Heart left ventricle (tissue), 16 donors: ENCODE data around the gene TNIK. TPM values are rescaled to one million over a fixed set of nuclear protein-coding genes. Genes with fewer than 3 reads are reported as not detected.

Source experiments
- ATAC-seq, 4 donors: fragments of 200-7000 bp; cut with Tn5 transposase; one replicate each; pipeline ENCODE4 v1.9.1; 2020 to 2022; ENCODE audit warnings: moderate library complexity in 4 of 4, mild to moderate bottlenecking in 3 of 4, moderate number of reproducible peaks in 1 of 4
- DNase-seq, 5 donors: peaks; one replicate each; pipeline ENCODE4 v3.0.0-alpha.2; 2020
- H3K27ac ChIP-seq, 12 donors: fragments of 200-600 bp; sonication (generic) in 4 of 12; one replicate each; pipeline versions ENCODE4 v1.5.0 to v1.8.0; 2016 to 2022; ENCODE audit warnings: mild to moderate bottlenecking in 2 of 12
- H3K27me3 ChIP-seq, 9 donors: fragments of 200-600 bp; sonication (generic) in 2 of 9; one replicate each; pipeline versions ENCODE4 v1.5.1 to v1.8.0; 2016 to 2022; ENCODE audit warnings: mild to moderate bottlenecking in 3 of 9
- H3K36me3 ChIP-seq, 9 donors: fragments of 200-600 bp; sonication (generic) in 2 of 9; one replicate each; pipeline versions ENCODE4 v1.5.0 to v1.8.0; 2018 to 2022; ENCODE audit warnings: mild to moderate bottlenecking in 2 of 9
- H3K4me1 ChIP-seq, 12 donors: fragments of 200-600 bp; sonication (generic) in 4 of 12; one replicate each; pipeline versions ENCODE4 v1.5.0 to v1.8.0; 2016 to 2022; ENCODE audit warnings: mild to moderate bottlenecking in 3 of 12
- H3K4me3 ChIP-seq, 12 donors: fragments of 200-600 bp; sonication (generic) in 4 of 12; one replicate each; pipeline versions ENCODE4 v1.5.0 to v1.8.0; 2017 to 2022; ENCODE audit warnings: mild to moderate bottlenecking in 9 of 12, moderate library complexity in 4 of 12
- H3K9me3 ChIP-seq, 12 donors: fragments of 200-600 bp; sonication (generic) in 4 of 12; one replicate each; pipeline versions ENCODE4 v1.5.0 to v1.8.0; 2016 to 2022; ENCODE audit warnings: mild to moderate bottlenecking in 1 of 12
- POLR2A ChIP-seq, 2 donors: fragments of 450-650 bp; IDR thresholded peaks; one replicate each; pipeline ENCODE4 v1.6.1; 2017; ENCODE audit warnings: antibody characterized with exemption in 2 of 2, mild to moderate bottlenecking in 2 of 2, moderate library complexity in 2 of 2
- WGBS, 4 donors: extraction: QIAGEN DNeasy Blood & Tissue Kit in 2 of 4; methylation state at CpG; one replicate each; pipeline versions ENCODE4 v1.1.5 to v1.1.7; 2013 to 2018; 5-methylcytosine and 5-hydroxymethylcytosine counted together
- intact Hi-C, 10 donors: fragments of 100-400 bp; cut with DNase I; formaldehyde crosslinking; loops; one replicate each; pipeline versions ENCODE4 v1.11.1 to v1.14.2; 2022
- polyA plus RNA-seq, 2 donors: library from polyadenylated mRNA; stranded (reverse); fragments of 200-250 nt; gene quantifications; one replicate each; pipeline ENCODE4 v1.2.3, GENCODE V29; 2013
- total RNA-seq, 9 donors: library from RNA; depleted of rRNA in 2 of 9; stranded (reverse); fragments of >200 nt in 2 of 9; fragmentation: NEBNext Ultra II Directional in 3 of 9; extraction: Animal tissue kit (Norgen Biotek cat#: 25700) in 3 of 9; gene quantifications; one replicate each; pipeline versions ENCODE4 v1.1.0 to v1.2.4, GENCODE V29; 2016 to 2023
- TF ChIP-seq, protein P1 (sequence below), 12 donors: fragments of 200-600 bp; sonication (generic) in 4 of 12; IDR thresholded peaks; one replicate each; pipeline versions ENCODE4 v1.5.0 to v1.8.0; 2018 to 2022; ENCODE audit warnings: antibody characterized with exemption in 12 of 12, mild to moderate bottlenecking in 5 of 12
- donor health status: ischemic (EF 13 %, LVEDD 7.1; RV severe dilation, severe dysfunction).
- donor health status: healthy with polysubstance abuse.
- donor health status: DM: no; HTN: yes; CAD: no.
- donor health status: DM: no; HTN: no; CAD: no.
- donor health status: ischemic (EF 25% LVEDD 6.9; RV normal size, moderate dysfunction).
- donor health status: ischemic (EF 25% LVEDD 5.7; RV mildly dilated, moderate dysfunction).
- donor health status: healthy.
- donor health status: DM: yes; HTN: yes; CAD: no.
- donor health status: ischemic (EF 35%, LVEDD 5.7; RV mildly dilated, moderate dysfunction).
- donor health status: nonischemic (EF 11% LVEDD 7.7; RV severe dilation, severe dysfunction).
- donor health status: DM: yes; HTN: yes; CAD: no.
- donor health status: PGD.
- donor health status: ischemic (EF 29% LVEDD 5.4; RV normal size, mild dysfunction).
- donor health status: nonischemic (EF 23%, LVEDD 6.1; RV moderate dilation, normal function).

The TNIK gene
- total and polyA plus RNA-seq, 11 donors = 12.3 to 51.6 (median 32.4) TPM

DNA sequence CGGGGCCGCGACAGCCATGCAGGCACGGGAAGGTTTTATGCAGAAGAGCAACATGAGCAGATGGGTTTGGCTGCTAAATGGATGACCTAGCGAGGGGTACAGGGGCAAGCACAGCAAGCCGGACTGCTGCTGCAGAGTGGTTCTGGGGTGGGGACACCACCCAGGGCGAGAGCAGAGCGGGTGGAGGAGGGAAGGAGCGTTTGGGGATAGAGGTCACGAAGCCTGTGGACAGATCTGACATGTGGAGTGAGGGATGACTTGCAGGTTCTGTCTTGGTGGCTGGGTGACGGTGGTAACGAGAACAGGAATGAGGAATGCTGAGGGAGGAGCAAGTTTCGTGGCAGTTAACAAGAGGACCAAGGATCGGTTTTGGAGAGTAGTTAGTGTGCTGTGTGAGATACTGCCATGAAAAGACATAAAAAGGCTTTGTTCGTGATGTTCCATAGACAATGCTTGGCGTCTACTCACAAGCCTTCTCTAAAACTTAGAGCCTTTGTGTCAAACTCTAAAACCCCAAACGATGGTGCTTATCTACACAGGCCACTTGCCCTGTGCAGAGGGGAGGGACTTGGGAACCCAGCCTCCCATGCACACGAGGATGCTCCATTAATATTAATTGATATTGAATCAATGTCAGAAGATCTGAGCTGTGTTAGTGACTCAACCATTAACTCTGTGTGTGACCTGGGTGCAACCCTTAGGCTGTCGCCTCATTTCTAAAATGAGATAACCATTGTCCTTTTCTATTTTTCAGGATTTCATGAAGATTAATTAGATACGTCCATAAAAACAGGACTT, 301.0 kb downstream of the TNIK start:
- no peak for DNase-seq
- Histone ChIP-seq H3K27ac (no peak overlapping the region), H3K4me3 (no peak overlapping the region), H3K9me3 (peaks cover 0 to 14% (median 9%) of the 10 kb centered on the region in 12 donors), H3K27me3 (no peaks in the 10 kb centered on the region), H3K4me1 (peaks cover 0 to 16% (median 0%) of the 10 kb centered on the region in 12 donors), H3K36me3 (peaks cover 0 to 69% (median 15%) of the 10 kb centered on the region in 9 donors)
- intact Hi-C loops = loop anchor here in 3 of 10 donors (10.0 kb wide), 1 partner anchor 406 kb away; no protein-coding TSS in a partner anchor
- TF ChIP-seq POLR2A (IDR thresholded peaks at IDR 0.05) = no peak
- TF ChIP-seq, protein P1, sequence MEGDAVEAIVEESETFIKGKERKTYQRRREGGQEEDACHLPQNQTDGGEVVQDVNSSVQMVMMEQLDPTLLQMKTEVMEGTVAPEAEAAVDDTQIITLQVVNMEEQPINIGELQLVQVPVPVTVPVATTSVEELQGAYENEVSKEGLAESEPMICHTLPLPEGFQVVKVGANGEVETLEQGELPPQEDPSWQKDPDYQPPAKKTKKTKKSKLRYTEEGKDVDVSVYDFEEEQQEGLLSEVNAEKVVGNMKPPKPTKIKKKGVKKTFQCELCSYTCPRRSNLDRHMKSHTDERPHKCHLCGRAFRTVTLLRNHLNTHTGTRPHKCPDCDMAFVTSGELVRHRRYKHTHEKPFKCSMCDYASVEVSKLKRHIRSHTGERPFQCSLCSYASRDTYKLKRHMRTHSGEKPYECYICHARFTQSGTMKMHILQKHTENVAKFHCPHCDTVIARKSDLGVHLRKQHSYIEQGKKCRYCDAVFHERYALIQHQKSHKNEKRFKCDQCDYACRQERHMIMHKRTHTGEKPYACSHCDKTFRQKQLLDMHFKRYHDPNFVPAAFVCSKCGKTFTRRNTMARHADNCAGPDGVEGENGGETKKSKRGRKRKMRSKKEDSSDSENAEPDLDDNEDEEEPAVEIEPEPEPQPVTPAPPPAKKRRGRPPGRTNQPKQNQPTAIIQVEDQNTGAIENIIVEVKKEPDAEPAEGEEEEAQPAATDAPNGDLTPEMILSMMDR (IDR thresholded peaks at IDR 0.05) = no peak
- WGBS, 4 donors = 80 to 87% (median 84%) methylated on average over 20 of the region's 20 CpGs
- ATAC-seq = no peak

DNA sequence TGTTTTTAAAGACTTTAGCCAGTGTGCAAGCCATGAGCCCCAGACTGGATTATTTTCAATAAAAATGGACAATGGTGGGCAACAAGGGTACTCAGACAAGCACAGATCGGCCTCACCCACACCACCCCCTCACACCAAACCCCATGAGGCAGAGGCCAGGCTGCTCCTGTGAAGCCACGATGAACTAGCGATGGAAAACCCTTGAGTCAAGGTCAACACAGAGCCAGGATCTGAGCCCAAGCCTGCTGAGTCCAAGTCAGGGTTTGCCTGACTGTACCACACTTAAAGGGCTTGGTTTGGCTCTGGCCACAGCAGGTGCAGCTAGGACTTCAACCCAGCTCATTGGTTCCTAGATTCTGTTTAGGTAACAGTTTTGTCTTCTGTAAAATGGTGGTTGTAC, 302.2 kb downstream of the TNIK start:
- TF ChIP-seq POLR2A (IDR thresholded peaks at IDR 0.05) = no peak
- TF ChIP-seq, protein P1 (IDR thresholded peaks at IDR 0.05) = no peak
- H3K4me1 ChIP-seq = peaks cover 0 to 16% (median 0%) of the 10 kb centered on the region in 12 donors
- peaks cover 0 to 62% (median 15%) of the 10 kb centered on the region in 9 donors for H3K36me3 ChIP-seq
- intact Hi-C loops = loop anchor here in 3 of 10 donors (10.0 kb wide), 1 partner anchor 407 kb away; no protein-coding TSS in a partner anchor
- peaks cover 0 to 10% (median 4%) of the 10 kb centered on the region in 12 donors for H3K9me3 ChIP-seq
- H3K27me3 ChIP-seq = no peaks in the 10 kb centered on the region
- peak in 1 of 5 donors; percentile 39 for DNase-seq
- 63 to 83% (median 73%) methylated on average over 2 to 3 of the region's 3 CpGs for WGBS, 4 donors
- H3K27ac ChIP-seq = no peak overlapping the region
- no peak overlapping the region for H3K4me3 ChIP-seq
- peak in 3 of 4 donors; percentile 36 to 70 (median 39) for ATAC-seq

DNA sequence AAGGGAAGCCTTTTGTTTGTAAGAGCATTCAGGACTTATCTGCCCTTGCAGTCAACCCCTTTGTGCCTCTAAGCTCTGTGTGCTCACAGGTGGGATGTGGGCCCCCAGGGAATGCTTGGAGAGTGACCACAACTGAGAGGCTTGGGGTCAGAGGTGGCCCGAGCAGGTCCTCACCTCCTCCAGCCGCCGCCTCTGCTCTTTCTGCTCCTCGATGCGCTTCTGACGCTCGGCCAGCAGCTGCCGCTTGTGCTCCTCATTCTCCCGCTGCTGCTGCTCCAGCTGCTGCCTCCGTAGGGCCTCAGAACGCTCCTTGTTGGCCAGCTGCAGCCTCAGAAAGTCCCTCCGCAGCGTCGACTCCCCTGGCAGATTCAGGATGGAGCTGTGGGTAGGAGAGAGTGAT, 302.9 kb downstream of the TNIK start:
- intact Hi-C loops = loop anchor here in 3 of 10 donors (10.0 kb wide), 1 partner anchor 408 kb away; no protein-coding TSS in a partner anchor
- H3K27ac ChIP-seq = no peak overlapping the region
- peaks cover 0 to 3% (median 0%) of the 10 kb centered on the region in 12 donors for H3K9me3 ChIP-seq
- 68 to 79% (median 76%) methylated on average over 14 of the region's 14 CpGs for WGBS, 4 donors
- peak in 3 of 4 donors; percentile 31 to 69 (median 48) for ATAC-seq
- H3K4me1 ChIP-seq = peaks cover 0 to 16% (median 0%) of the 10 kb centered on the region in 12 donors
- TF ChIP-seq POLR2A (IDR thresholded peaks at IDR 0.05) = no peak
- TF ChIP-seq, protein P1 (IDR thresholded peaks at IDR 0.05) = peak in 4 of 12 donors; percentile 10 to 35 (median 22)
- H3K4me3 ChIP-seq = no peak overlapping the region
- peaks cover 0 to 55% (median 15%) of the 10 kb centered on the region in 9 donors for H3K36me3 ChIP-seq
- peak; percentile 28 to 64 (median 43) for DNase-seq
- no peaks in the 10 kb centered on the region for H3K27me3 ChIP-seq

DNA sequence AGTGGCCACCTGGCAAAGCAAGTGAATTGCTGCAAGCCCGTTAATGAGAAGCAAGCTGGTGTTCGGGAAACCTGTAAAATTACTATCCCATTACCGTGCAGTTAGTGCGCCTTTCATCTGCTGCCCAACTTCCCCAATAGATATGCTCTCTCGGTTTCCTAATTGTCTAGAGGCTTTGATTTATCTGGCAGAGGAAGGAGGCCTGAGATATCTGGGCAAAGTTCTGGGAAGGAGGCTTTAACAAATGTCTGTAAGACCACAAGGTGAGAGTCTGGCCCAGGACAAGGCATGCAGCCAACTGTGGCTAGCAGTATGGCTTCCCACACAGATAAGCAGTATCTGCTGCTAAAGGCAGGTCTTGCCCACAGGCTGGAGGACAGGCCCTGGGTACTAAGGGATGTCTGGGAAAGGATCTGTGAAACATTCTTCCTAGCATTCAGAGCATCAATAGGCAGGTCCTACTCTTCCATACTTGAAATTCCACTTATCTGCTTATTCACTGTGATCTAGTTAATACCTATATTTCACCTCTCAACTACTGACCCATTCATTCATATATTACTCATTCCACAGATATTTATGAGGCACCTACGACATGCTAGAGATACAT, 303.7 kb downstream of the TNIK start:
- Histone ChIP-seq H3K27ac (no peak overlapping the region), H3K36me3 (peaks cover 0 to 50% (median 15%) of the 10 kb centered on the region in 9 donors), H3K9me3 (no peaks in the 10 kb centered on the region), H3K4me1 (peaks cover 0 to 16% (median 0%) of the 10 kb centered on the region in 12 donors), H3K4me3 (no peak overlapping the region), H3K27me3 (no peaks in the 10 kb centered on the region)
- ATAC-seq = peak in 3 of 4 donors; percentile 34 to 57 (median 35)
- intact Hi-C loops = loop anchor here in 3 of 10 donors (10.0 kb wide), 1 partner anchor 408 kb away; no protein-coding TSS in a partner anchor
- 60 to 80% (median 65%) methylated on average over 6 of the region's 6 CpGs for WGBS, 4 donors
- TF ChIP-seq, protein P1 (IDR thresholded peaks at IDR 0.05) = no peak
- peak in 2 of 5 donors; percentile 17 to 39 for DNase-seq
